Astrocyte (in vitro differentiated cells and primary cell): ENCODE data around the gene ADARB2.

Source experiments
- CTCF ChIP-seq: IDR thresholded peaks from 2 replicates; pipeline ENCODE4 v1.5.1; 2011; ENCODE audit warnings: low read depth, mild to moderate bottlenecking, inconsistent platforms, low read length, moderate library complexity; ENCODE audit not compliant: insufficient read depth
- EZH2 ChIP-seq: IDR thresholded peaks from 2 replicates; pipeline ENCODE4 v1.6.1; 2012; ENCODE audit warnings: mild to moderate bottlenecking, low read length, inconsistent platforms; ENCODE audit not compliant: insufficient read depth

- TF ChIP-seq CTCF, result no peak
- no peak for TF ChIP-seq EZH2
Measured at GRCh38 chr10:1292611-1293031, 444.7 kb downstream of the ADARB2 start.
